Mammary epithelial cell (primary cell): ENCODE measurements around the gene ACTR1B.

Experiments
- EZH2 ChIP-seq: IDR thresholded peaks from 2 replicates; pipeline ENCODE4 v1.6.1; 2012; ENCODE audit warnings: low read length, inconsistent platforms, borderline replicate concordance
- TF ChIP-seq, protein P1 (sequence below), 2 donors: IDR thresholded peaks in 1 of 2; conservative IDR thresholded peaks in 1 of 2; 2 replicates each; pipeline ENCODE4 v1.5.1; 2011 to 2012; ENCODE audit warnings: inconsistent platforms in 2 of 2, low read length in 2 of 2, mild to moderate bottlenecking in 2 of 2, control low read depth in 1 of 2, low read depth in 1 of 2; ENCODE audit not compliant: insufficient read depth in 1 of 2; ENCODE audit errors: extremely low read depth in 1 of 2

DNA sequence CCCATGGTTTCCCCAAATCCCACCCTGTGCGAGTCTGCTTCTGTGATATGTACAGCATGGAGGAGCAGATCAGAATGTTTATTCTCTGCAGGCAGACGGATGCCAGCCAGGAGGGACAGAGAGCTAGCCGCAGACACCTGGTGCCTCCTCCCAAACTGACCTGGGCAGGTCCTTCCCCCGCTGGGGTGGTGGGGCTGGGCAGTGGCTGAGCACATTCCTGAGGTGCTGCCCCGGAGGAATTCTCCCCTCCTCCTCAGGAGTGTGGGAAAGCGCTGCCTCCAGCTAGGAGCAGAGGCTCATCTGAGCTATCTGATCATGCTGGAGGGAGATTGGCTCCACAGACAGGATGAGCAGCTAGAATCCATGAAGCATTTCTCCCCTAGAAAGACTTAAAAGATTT, 27.3 kb upstream of the ACTR1B start:
- TF ChIP-seq EZH2, result no peak
- TF ChIP-seq, protein P1, sequence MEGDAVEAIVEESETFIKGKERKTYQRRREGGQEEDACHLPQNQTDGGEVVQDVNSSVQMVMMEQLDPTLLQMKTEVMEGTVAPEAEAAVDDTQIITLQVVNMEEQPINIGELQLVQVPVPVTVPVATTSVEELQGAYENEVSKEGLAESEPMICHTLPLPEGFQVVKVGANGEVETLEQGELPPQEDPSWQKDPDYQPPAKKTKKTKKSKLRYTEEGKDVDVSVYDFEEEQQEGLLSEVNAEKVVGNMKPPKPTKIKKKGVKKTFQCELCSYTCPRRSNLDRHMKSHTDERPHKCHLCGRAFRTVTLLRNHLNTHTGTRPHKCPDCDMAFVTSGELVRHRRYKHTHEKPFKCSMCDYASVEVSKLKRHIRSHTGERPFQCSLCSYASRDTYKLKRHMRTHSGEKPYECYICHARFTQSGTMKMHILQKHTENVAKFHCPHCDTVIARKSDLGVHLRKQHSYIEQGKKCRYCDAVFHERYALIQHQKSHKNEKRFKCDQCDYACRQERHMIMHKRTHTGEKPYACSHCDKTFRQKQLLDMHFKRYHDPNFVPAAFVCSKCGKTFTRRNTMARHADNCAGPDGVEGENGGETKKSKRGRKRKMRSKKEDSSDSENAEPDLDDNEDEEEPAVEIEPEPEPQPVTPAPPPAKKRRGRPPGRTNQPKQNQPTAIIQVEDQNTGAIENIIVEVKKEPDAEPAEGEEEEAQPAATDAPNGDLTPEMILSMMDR (conservative IDR thresholded peaks at IDR 0.05 in 1 of 2, IDR thresholded peaks at IDR 0.05 in 1 of 2; ENCODE audit: extremely low read depth in 1 of 2, insufficient read depth in 1 of 2, low read depth in 1 of 2, low read length in 2 of 2), result no peak
